ENCODE data around the gene ZBTB16. TPM values are rescaled to one million over a fixed set of nuclear protein-coding genes. Genes with fewer than 3 reads are reported as not detected.

The ZBTB16 gene
- polyA plus RNA-seq, 1 donor from 2014 or later, result 0.45 TPM

DNA sequence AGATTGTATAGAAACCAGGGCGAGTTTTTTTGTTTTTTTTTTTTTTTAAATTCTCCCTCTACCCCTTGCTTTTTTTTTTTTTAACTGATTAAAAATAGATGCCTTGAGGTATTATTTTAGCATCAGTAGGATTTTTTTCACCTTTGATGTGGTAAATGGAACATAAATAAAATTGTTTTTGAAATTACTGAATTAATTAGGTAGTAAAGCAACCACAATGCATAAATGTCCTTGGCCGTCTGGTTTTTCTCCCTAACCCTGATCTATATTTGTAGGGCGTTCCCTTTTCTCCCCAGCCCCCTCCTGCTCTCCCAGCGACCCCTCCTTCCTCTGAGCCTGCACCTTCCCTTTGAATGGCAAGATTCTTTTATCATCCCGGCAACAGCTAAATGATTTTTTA is 107.8 kb downstream of the ZBTB16 start:
- Histone ChIP-seq H3K9me2 (ENCODE audit: insufficient read depth, low read length) (no peaks in the 10 kb centered on the region), H3K27ac (ENCODE audit: low read length) (no peak overlapping the region), H3K79me2 (replicated peaks; ENCODE audit: insufficient read depth, low read length) (peaks cover 11% of the 10 kb centered on the region), H2AFZ (ENCODE audit: low read depth, low read length) (no peak overlapping the region), H3K36me3 (ENCODE audit: insufficient read depth, low read length) (no peaks in the 10 kb centered on the region), H3K27me3 (ENCODE audit: insufficient read depth, low read depth, low read length) (no peaks in the 10 kb centered on the region), H3K9me3 (ENCODE audit: low read length) (no peaks in the 10 kb centered on the region), H4K20me1 (ENCODE audit: insufficient read depth) (no peaks in the 10 kb centered on the region), H3K4me3 (ENCODE audit: low read length) (no peak overlapping the region), H3K9ac (ENCODE audit: low read length) (no peak overlapping the region), H3K4me2 (ENCODE audit: low read length) (no peak overlapping the region), H3F3A (ENCODE audit: insufficient read depth, low read length, poor library complexity, severe bottlenecking) (no peaks in the 10 kb centered on the region)
- TF ChIP-seq, protein P1, sequence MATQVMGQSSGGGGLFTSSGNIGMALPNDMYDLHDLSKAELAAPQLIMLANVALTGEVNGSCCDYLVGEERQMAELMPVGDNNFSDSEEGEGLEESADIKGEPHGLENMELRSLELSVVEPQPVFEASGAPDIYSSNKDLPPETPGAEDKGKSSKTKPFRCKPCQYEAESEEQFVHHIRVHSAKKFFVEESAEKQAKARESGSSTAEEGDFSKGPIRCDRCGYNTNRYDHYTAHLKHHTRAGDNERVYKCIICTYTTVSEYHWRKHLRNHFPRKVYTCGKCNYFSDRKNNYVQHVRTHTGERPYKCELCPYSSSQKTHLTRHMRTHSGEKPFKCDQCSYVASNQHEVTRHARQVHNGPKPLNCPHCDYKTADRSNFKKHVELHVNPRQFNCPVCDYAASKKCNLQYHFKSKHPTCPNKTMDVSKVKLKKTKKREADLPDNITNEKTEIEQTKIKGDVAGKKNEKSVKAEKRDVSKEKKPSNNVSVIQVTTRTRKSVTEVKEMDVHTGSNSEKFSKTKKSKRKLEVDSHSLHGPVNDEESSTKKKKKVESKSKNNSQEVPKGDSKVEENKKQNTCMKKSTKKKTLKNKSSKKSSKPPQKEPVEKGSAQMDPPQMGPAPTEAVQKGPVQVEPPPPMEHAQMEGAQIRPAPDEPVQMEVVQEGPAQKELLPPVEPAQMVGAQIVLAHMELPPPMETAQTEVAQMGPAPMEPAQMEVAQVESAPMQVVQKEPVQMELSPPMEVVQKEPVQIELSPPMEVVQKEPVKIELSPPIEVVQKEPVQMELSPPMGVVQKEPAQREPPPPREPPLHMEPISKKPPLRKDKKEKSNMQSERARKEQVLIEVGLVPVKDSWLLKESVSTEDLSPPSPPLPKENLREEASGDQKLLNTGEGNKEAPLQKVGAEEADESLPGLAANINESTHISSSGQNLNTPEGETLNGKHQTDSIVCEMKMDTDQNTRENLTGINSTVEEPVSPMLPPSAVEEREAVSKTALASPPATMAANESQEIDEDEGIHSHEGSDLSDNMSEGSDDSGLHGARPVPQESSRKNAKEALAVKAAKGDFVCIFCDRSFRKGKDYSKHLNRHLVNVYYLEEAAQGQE (IDR thresholded peaks at IDR 0.05; ENCODE audit: borderline replicate concordance), result no peak
- TF ChIP-seq TAF1 (IDR thresholded peaks at IDR 0.05; ENCODE audit: low read depth), result no peak
- no peak for TF ChIP-seq MXI1 (conservative IDR thresholded peaks at IDR 0.05; ENCODE audit: poor library complexity, severe bottlenecking)
- TF ChIP-seq, protein P2, sequence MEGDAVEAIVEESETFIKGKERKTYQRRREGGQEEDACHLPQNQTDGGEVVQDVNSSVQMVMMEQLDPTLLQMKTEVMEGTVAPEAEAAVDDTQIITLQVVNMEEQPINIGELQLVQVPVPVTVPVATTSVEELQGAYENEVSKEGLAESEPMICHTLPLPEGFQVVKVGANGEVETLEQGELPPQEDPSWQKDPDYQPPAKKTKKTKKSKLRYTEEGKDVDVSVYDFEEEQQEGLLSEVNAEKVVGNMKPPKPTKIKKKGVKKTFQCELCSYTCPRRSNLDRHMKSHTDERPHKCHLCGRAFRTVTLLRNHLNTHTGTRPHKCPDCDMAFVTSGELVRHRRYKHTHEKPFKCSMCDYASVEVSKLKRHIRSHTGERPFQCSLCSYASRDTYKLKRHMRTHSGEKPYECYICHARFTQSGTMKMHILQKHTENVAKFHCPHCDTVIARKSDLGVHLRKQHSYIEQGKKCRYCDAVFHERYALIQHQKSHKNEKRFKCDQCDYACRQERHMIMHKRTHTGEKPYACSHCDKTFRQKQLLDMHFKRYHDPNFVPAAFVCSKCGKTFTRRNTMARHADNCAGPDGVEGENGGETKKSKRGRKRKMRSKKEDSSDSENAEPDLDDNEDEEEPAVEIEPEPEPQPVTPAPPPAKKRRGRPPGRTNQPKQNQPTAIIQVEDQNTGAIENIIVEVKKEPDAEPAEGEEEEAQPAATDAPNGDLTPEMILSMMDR (IDR thresholded peaks at IDR 0.05; ENCODE audit: poor library complexity, severe bottlenecking), result no peak
- no peak for TF ChIP-seq EP300 (conservative IDR thresholded peaks at IDR 0.05; ENCODE audit: poor library complexity, severe bottlenecking)
- TF ChIP-seq POLR2AphosphoS5 (IDR thresholded peaks at IDR 0.05), result no peak
- no peak for TF ChIP-seq RAD21 (conservative IDR thresholded peaks at IDR 0.05)
- no peak for TF ChIP-seq EZH2 (IDR thresholded peaks at IDR 0.05; ENCODE audit: borderline replicate concordance, insufficient read depth, low read length, poor library complexity, severe bottlenecking)
- no peak for TF ChIP-seq SMC3 (conservative IDR thresholded peaks at IDR 0.05; ENCODE audit: poor library complexity)

DNA sequence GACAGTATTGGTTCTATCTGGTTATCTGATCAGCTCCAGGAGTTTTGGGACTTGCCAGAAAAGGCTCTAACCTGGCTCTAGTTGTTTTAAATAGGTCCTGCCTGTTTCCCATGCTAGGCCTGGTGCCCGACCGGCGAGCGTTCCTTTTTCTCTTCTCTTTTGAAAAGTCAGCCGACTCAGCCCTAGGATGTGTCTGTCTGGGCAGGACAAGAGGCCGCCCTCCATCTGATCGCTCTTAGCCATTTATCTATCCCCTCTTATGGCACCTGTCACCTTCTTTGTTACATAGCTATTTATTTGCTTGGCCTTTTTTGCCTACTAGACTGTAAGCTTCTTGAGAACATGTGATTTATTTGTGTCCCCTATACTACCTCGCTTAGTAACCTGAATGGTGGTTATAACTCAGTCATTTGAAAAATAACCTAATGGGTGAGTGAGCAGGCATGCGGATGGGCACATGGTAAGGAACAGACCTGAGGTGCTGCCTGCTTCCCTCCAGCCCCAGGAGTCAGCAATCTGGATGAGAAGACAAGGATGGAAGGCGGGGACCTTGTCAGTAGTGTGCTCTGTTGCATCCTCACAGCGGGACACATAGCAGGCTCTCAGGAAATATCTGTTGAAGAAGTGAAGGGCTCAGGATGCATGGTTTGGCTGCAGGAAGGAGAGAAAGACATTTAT is 108.4 kb downstream of the ZBTB16 start:
- no peaks in the 10 kb centered on the region for H3K36me3 ChIP-seq (ENCODE audit: insufficient read depth, low read length)
- H3K4me3 ChIP-seq (ENCODE audit: low read length), result no peak overlapping the region
- no peaks in the 10 kb centered on the region for H3K27me3 ChIP-seq (ENCODE audit: insufficient read depth, low read depth, low read length)
- H2AFZ ChIP-seq (ENCODE audit: low read depth, low read length), result no peak overlapping the region
- no peaks in the 10 kb centered on the region for H3F3A ChIP-seq (ENCODE audit: insufficient read depth, low read length, poor library complexity, severe bottlenecking)
- H3K9me3 ChIP-seq (ENCODE audit: low read length), result no peaks in the 10 kb centered on the region
- no peaks in the 10 kb centered on the region for H4K20me1 ChIP-seq (ENCODE audit: insufficient read depth)
- no peak overlapping the region for H3K4me2 ChIP-seq (ENCODE audit: low read length)
- TF ChIP-seq TAF1 (IDR thresholded peaks at IDR 0.05; ENCODE audit: low read depth), result no peak
- no peak for TF ChIP-seq POLR2AphosphoS5 (IDR thresholded peaks at IDR 0.05)
- no peak for TF ChIP-seq RAD21 (conservative IDR thresholded peaks at IDR 0.05)
- TF ChIP-seq EZH2 (IDR thresholded peaks at IDR 0.05; ENCODE audit: borderline replicate concordance, insufficient read depth, low read length, poor library complexity, severe bottlenecking), result no peak
- TF ChIP-seq EP300 (conservative IDR thresholded peaks at IDR 0.05; ENCODE audit: poor library complexity, severe bottlenecking), result no peak
- TF ChIP-seq, protein P2 (IDR thresholded peaks at IDR 0.05; ENCODE audit: poor library complexity, severe bottlenecking), result no peak
- TF ChIP-seq, protein P1 (IDR thresholded peaks at IDR 0.05; ENCODE audit: borderline replicate concordance), result no peak
- TF ChIP-seq SMC3 (conservative IDR thresholded peaks at IDR 0.05; ENCODE audit: poor library complexity), result no peak
- no peak for TF ChIP-seq MXI1 (conservative IDR thresholded peaks at IDR 0.05; ENCODE audit: poor library complexity, severe bottlenecking)
- H3K79me2 ChIP-seq (replicated peaks; ENCODE audit: insufficient read depth, low read length), result peaks cover 11% of the 10 kb centered on the region
- no peak overlapping the region for H3K27ac ChIP-seq (ENCODE audit: low read length)
- no peaks in the 10 kb centered on the region for H3K9me2 ChIP-seq (ENCODE audit: insufficient read depth, low read length)
- no peak overlapping the region for H3K9ac ChIP-seq (ENCODE audit: low read length)
